Measurements from ENCODE around the gene MORN1. TPM values are rescaled to one million over a fixed set of nuclear protein-coding genes. Genes with fewer than 3 reads are reported as not detected.

MORN1 gene
- total RNA-seq, 1 donor from 2014 or later, result 18.4 TPM

DNA sequence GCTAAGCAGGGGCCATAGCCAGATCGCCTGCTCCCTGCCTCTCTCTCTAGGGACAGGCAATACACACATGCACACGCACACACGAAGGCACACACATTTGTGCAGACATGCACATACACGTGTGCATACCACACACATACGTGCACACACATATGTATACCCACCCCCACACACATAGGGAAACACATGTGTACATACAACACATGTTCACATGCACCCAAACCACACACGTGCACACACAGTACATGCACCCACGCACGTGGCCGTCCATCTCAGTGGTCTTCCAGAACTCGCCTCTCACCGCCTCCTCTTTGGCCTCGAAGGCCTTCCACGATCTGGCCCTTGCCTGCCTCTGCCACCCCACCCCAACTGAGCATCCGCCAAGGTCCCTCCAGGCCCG lies 46.3 kb upstream of the MORN1 start:
- intact Hi-C loops (cut with DNase I), result no loop called here
- Histone ChIP-seq H3K9me3 (no peaks in the 10 kb centered on the region), H3K36me3 (no peaks in the 10 kb centered on the region), H3K27me3 (peaks cover 4% of the 10 kb centered on the region), H3K4me1 (no peaks in the 10 kb centered on the region), H3K4me3 (no peak overlapping the region), H3K27ac (no peak overlapping the region)
- TF ChIP-seq, protein P1, sequence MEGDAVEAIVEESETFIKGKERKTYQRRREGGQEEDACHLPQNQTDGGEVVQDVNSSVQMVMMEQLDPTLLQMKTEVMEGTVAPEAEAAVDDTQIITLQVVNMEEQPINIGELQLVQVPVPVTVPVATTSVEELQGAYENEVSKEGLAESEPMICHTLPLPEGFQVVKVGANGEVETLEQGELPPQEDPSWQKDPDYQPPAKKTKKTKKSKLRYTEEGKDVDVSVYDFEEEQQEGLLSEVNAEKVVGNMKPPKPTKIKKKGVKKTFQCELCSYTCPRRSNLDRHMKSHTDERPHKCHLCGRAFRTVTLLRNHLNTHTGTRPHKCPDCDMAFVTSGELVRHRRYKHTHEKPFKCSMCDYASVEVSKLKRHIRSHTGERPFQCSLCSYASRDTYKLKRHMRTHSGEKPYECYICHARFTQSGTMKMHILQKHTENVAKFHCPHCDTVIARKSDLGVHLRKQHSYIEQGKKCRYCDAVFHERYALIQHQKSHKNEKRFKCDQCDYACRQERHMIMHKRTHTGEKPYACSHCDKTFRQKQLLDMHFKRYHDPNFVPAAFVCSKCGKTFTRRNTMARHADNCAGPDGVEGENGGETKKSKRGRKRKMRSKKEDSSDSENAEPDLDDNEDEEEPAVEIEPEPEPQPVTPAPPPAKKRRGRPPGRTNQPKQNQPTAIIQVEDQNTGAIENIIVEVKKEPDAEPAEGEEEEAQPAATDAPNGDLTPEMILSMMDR (IDR thresholded peaks at IDR 0.05), result no peak
- DNase-seq (ENCODE audit: low spot score in 2 of 2), result no peak

DNA sequence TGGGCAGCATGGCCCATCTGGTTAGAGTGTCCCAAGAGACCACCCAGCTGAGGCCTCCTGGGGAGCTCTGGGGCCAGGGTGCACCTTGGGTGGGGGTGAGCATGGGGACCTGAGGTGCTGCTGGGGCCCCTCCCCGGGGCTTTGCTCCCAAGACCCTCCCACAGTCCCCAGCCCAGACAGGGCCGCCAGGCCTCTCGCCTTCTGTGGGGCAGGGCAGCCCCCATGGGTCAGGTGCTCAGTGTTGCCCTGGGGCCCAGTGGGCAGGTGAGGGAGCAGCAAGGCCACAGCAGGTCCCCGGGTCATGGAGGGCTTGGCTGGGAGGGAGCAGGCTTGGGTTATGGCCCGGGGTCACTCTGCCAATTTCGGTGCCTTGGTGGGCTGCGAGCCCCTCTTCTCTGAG lies 45.5 kb upstream of the MORN1 start:
- no peak for DNase-seq (ENCODE audit: low spot score in 2 of 2)
- peaks cover 4% of the 10 kb centered on the region for H3K27me3 ChIP-seq
- no peaks in the 10 kb centered on the region for H3K36me3 ChIP-seq
- intact Hi-C loops (cut with DNase I), result no loop called here
- no peak overlapping the region for H3K27ac ChIP-seq
- no peaks in the 10 kb centered on the region for H3K4me1 ChIP-seq
- H3K4me3 ChIP-seq, result no peak overlapping the region
- H3K9me3 ChIP-seq, result no peaks in the 10 kb centered on the region
- TF ChIP-seq, protein P1 (IDR thresholded peaks at IDR 0.05), result no peak

DNA sequence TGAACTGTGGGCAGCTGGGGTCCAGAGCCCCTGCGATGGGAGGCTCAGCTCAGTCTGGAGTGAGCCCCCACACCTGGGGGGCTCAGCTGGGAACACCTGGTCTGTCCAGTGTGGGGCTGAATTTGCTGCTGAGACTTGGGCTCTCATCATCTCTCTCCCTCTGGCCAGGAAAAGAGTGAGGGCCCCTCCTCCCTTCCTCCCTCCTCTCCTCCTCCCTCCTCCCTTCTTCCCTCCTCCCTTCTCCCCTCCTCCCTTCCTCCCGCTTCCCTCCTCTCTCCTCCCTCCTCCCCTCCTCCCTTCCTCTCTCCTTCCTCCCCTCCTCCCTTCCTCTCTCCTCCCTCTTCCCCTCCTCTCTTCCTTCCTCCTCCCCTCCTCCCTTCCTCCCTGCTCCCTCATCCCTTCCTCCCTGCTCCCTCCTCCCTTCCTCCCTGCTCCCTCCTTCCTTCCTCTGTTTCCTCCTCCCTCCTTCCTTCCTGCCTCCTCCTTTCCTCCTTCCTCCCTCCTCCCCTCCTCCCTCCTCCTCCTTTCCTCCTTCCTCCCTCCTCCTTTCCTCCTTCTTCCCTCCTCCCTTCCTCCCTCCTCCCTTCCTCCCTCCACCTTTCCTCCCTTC lies 44.5 kb upstream of the MORN1 start:
- TF ChIP-seq, protein P1 (IDR thresholded peaks at IDR 0.05), result no peak
- Histone ChIP-seq H3K9me3 (no peaks in the 10 kb centered on the region), H3K27ac (no peak overlapping the region), H3K4me1 (no peaks in the 10 kb centered on the region), H3K4me3 (no peak overlapping the region), H3K27me3 (peaks cover 4% of the 10 kb centered on the region), H3K36me3 (no peaks in the 10 kb centered on the region)
- DNase-seq (ENCODE audit: low spot score in 2 of 2), result no peak
- intact Hi-C loops (cut with DNase I), result no loop called here

DNA sequence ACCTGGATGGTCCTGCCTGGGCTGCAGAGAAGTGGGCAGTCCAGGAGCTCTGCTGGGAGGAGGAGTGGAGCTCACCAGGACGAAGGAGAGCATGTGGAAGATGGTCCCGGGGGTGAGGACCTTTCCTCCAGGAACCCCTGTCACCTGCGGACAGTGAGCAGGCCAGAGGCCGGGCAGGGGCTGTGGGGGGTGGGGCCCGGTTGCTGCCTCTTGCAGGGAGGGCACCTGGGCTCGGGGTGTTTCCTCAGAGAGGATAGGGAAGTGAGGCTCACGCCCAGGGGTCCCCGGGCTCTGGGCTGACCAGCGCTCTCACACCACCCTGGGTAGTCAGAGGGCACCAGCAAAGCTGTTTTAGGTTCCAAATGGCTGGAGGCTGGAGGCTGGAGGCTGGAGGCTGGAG lies 43.7 kb upstream of the MORN1 start:
- no peak for DNase-seq (ENCODE audit: low spot score in 2 of 2)
- H3K4me3 ChIP-seq, result no peak overlapping the region
- intact Hi-C loops (cut with DNase I), result no loop called here
- H3K9me3 ChIP-seq, result no peaks in the 10 kb centered on the region
- peaks cover 4% of the 10 kb centered on the region for H3K27me3 ChIP-seq
- no peaks in the 10 kb centered on the region for H3K4me1 ChIP-seq
- TF ChIP-seq, protein P1 (IDR thresholded peaks at IDR 0.05), result no peak
- H3K36me3 ChIP-seq, result no peaks in the 10 kb centered on the region
- no peak overlapping the region for H3K27ac ChIP-seq

DNA sequence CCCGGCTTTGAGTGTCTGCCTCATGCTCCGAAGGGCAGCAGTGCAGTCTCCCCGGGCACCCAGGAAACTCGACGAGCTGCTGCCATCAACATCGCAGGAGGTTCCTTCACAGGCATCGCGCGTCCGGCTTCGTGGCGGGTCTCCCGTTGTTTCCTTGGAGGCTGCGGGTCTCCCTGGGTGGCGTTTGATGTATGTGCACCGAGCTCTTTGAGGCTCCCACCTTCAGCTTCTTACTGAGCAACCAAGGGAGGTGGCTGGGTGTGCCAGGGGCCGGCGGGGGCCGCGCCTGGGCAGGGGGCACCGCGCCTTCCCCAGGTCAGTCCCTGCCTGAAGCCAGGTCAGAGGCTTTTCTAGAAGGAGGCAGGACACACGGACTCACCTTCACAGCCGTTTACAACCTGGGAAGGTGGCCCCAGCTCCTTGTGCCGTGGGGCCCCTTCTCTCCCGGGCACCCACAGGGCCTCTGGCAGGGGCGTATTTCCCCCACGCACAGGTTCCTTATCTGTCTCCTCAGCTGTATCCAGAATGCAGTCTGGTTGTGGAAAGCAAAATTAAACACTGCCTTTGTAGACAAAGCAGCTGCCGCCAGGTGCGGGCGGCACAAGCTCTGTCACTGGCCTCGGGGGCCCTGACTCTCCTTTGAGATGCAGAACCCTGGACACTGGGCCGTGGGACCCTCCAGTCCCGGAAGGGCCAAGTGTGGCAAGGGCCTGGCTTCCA lies 42.7 kb upstream of the MORN1 start:
- DNase-seq (ENCODE audit: low spot score in 2 of 2), result no peak
- H3K4me1 ChIP-seq, result no peaks in the 10 kb centered on the region
- H3K36me3 ChIP-seq, result no peaks in the 10 kb centered on the region
- no peak overlapping the region for H3K27ac ChIP-seq
- no peak overlapping the region for H3K4me3 ChIP-seq
- H3K27me3 ChIP-seq, result peaks cover 4% of the 10 kb centered on the region
- no peaks in the 10 kb centered on the region for H3K9me3 ChIP-seq
- intact Hi-C loops (cut with DNase I), result no loop called here
- TF ChIP-seq, protein P1 (IDR thresholded peaks at IDR 0.05), result no peak
